PC-9 (cell line): Measurements from ENCODE around the gene TSPEAR. TPM values are rescaled to one million over a fixed set of nuclear protein-coding genes. Genes with fewer than 3 reads are reported as not detected.

Experiments
- BruUV-seq: library from RNA; stranded (reverse); fragments of 400-500 nt; replicated peaks from 2 replicates; lab custom pipeline; 2021; lab: Mats Ljungman, UMichigan
- CTCF ChIA-PET: fragments of 300-600 bp; sonication (Branson Sonifier 250); formaldehyde crosslinking; loops from one replicate; lab custom pipeline; 2022; ENCODE audit warnings: antibody characterized with exemption; lab: Charles Lee
- POLR2A ChIA-PET: fragments of 300-600 bp; sonication (Branson Sonifier 250); formaldehyde crosslinking; loops from one replicate; lab custom pipeline; 2022; ENCODE audit warnings: antibody characterized with exemption; ENCODE audit not compliant: unreplicated experiment; lab: Charles Lee
- DNase-seq, 2 experiments: peaks; one replicate each; pipeline versions ENCODE4 v3.0.0 to v3.0.0-alpha.2; 2015 to 2022; ENCODE audit warnings: mixed read lengths in 1 of 2
- H2AFZ ChIP-seq: fragments of 200-600 bp; sonication (generic); 2 replicates; pipeline ENCODE4 v1.8.1; 2017; ENCODE audit warnings: antibody characterized with exemption
- H3F3A ChIP-seq: fragments of 200-600 bp; sonication (generic); 2 replicates; pipeline ENCODE4 v1.8.1; 2017; ENCODE audit warnings: antibody characterized with exemption, mild to moderate bottlenecking, low read depth; ENCODE audit not compliant: insufficient read depth
- H3K27ac ChIP-seq: fragments of 200-600 bp; sonication (generic); 2 replicates; pipeline ENCODE4 v1.6.1; 2016; ENCODE audit warnings: mixed run types
- H3K27me3 ChIP-seq: fragments of 200-600 bp; sonication (generic); 2 replicates; pipeline ENCODE4 v1.6.1; 2016; ENCODE audit warnings: low read depth, mixed run types; ENCODE audit not compliant: insufficient read depth
- H3K36me3 ChIP-seq: fragments of 200-600 bp; sonication (generic); 2 replicates; pipeline ENCODE4 v1.6.1; 2016; ENCODE audit warnings: low read depth, mixed run types
- H3K4me1 ChIP-seq: fragments of 200-600 bp; sonication (generic); replicated peaks from 2 replicates; pipeline ENCODE4 v1.6.1; 2016; ENCODE audit warnings: mixed run types; ENCODE audit not compliant: insufficient read depth
- H3K4me2 ChIP-seq: fragments of 200-600 bp; sonication (generic); 2 replicates; pipeline ENCODE4 v1.6.1; 2017; ENCODE audit warnings: mixed run types
- H3K4me3 ChIP-seq: fragments of 200-600 bp; sonication (generic); 2 replicates; pipeline ENCODE4 v1.6.1; 2016; ENCODE audit warnings: mixed run types
- H3K79me2 ChIP-seq: fragments of 200-600 bp; sonication (generic); 2 replicates; pipeline ENCODE4 v1.6.1; 2017; ENCODE audit warnings: low read depth, mixed run types
- H3K9me2 ChIP-seq: fragments of 200-600 bp; sonication (generic); 2 replicates; pipeline ENCODE4 v1.8.1; 2017; ENCODE audit warnings: mild to moderate bottlenecking; ENCODE audit not compliant: insufficient read depth
- H3K9me3 ChIP-seq: fragments of 200-600 bp; sonication (generic); 2 replicates; pipeline ENCODE4 v1.8.1; 2016; ENCODE audit warnings: low read depth; ENCODE audit not compliant: insufficient read depth
- H4K20me1 ChIP-seq: fragments of 200-600 bp; sonication (generic); 2 replicates; pipeline ENCODE4 v1.8.1; 2017; ENCODE audit not compliant: insufficient read depth
- EZH2 ChIP-seq: fragments of 200-600 bp; sonication (generic); IDR thresholded peaks from 2 replicates; pipeline ENCODE4 v1.8.0; 2017; ENCODE audit warnings: antibody characterized with exemption, low read depth
- intact Hi-C: fragments of 100-400 bp; cut with micrococcal nuclease; formaldehyde crosslinking; loops from one replicate; pipeline ENCODE4 v1.10.0; 2022; ENCODE audit not compliant: unreplicated experiment
- total RNA-seq: library from RNA; stranded (reverse); gene quantifications from 2 replicates; pipeline ENCODE4 v1.2.3, GENCODE V29; 2021
- TF ChIP-seq, protein P1 (sequence below): fragments of 200-600 bp; sonication (generic); conservative IDR thresholded peaks from 2 replicates; pipeline ENCODE4 v1.6.1; 2017; ENCODE audit warnings: mixed run types, antibody characterized with exemption, mild to moderate bottlenecking, moderate library complexity

Gene TSPEAR
- total RNA-seq, 1 experiment from 2014 or later: not detected

DNA sequence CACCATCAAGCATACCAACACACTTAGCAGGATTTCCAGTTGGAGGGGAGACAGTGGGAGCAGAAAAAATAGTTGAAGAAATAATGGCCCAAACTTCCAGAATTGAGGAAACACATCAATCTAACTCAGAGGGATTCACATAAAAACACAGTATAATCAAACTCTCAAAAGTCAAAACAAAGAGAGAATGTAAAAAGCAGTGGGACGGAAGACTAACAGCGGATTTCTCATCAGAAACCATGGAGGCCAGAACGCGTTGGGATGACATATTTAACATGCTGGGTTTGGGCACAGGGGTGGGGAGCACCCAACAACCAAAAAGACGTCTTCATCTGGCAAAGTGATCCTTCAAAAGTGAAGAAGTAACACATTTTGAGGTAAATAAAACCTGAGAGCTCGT is 91.5 kb downstream of the TSPEAR start:
- Histone ChIP-seq H3K9me3 (peaks cover 4% of the 10 kb centered on the region; the same call in 1 of the 2 replicates), H3K4me1 (no peaks in the 10 kb centered on the region), H4K20me1 (no peaks in the 10 kb centered on the region), H2AFZ (no peak overlapping the region), H3K27ac (no peak overlapping the region), H3F3A (no peaks in the 10 kb centered on the region), H3K36me3 (no peaks in the 10 kb centered on the region), H3K4me3 (no peak overlapping the region), H3K27me3 (peaks cover 23% of the 10 kb centered on the region), H3K4me2 (no peak overlapping the region), H3K9me2 (no peaks in the 10 kb centered on the region), H3K79me2 (no peaks in the 10 kb centered on the region)
- intact Hi-C loops: no loop called here
- no peak for TF ChIP-seq EZH2
- TF ChIP-seq, protein P1, sequence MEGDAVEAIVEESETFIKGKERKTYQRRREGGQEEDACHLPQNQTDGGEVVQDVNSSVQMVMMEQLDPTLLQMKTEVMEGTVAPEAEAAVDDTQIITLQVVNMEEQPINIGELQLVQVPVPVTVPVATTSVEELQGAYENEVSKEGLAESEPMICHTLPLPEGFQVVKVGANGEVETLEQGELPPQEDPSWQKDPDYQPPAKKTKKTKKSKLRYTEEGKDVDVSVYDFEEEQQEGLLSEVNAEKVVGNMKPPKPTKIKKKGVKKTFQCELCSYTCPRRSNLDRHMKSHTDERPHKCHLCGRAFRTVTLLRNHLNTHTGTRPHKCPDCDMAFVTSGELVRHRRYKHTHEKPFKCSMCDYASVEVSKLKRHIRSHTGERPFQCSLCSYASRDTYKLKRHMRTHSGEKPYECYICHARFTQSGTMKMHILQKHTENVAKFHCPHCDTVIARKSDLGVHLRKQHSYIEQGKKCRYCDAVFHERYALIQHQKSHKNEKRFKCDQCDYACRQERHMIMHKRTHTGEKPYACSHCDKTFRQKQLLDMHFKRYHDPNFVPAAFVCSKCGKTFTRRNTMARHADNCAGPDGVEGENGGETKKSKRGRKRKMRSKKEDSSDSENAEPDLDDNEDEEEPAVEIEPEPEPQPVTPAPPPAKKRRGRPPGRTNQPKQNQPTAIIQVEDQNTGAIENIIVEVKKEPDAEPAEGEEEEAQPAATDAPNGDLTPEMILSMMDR: no peak
- BruUV-seq: no TSS peak
- no peak for DNase-seq
- POLR2A ChIA-PET: no interaction called here
- CTCF ChIA-PET: no interaction called here

DNA sequence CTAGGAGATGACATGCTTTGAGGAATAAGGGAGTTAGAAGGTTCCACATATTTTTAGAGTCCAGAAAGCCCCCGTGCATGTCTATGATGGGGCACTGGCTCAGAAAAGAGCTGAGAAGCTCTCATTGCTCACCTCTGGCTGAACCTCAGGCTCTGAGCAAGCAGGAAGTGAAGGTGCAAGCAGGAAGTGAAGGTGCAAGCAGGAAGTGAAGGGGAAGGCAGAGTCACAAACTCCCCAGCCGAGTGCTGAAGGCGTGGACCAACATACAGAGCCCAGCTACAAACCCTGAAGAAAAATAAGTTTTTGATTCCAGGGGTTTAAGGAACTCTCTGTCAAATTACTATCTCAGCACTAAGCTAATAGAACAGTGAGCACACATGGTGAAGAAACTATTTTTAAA is 92.5 kb downstream of the TSPEAR start:
- no peaks in the 10 kb centered on the region for H3K36me3 ChIP-seq
- no peak for DNase-seq
- BruUV-seq: no TSS peak
- no peaks in the 10 kb centered on the region for H3K79me2 ChIP-seq
- peaks cover 32% of the 10 kb centered on the region for H3K27me3 ChIP-seq
- CTCF ChIA-PET: no interaction called here
- no peak overlapping the region for H3K27ac ChIP-seq
- H3K9me3 ChIP-seq: peaks cover 4% of the 10 kb centered on the region; the same call in 1 of the 2 replicates
- no peaks in the 10 kb centered on the region for H3F3A ChIP-seq
- TF ChIP-seq, protein P1: no peak
- TF ChIP-seq EZH2: no peak
- no peak overlapping the region for H3K4me2 ChIP-seq
- no peaks in the 10 kb centered on the region for H3K4me1 ChIP-seq
- H3K9me2 ChIP-seq: no peaks in the 10 kb centered on the region
- POLR2A ChIA-PET: no interaction called here
- no peak overlapping the region for H3K4me3 ChIP-seq
- H4K20me1 ChIP-seq: no peaks in the 10 kb centered on the region
- H2AFZ ChIP-seq: no peak overlapping the region
- intact Hi-C loops: no loop called here

DNA sequence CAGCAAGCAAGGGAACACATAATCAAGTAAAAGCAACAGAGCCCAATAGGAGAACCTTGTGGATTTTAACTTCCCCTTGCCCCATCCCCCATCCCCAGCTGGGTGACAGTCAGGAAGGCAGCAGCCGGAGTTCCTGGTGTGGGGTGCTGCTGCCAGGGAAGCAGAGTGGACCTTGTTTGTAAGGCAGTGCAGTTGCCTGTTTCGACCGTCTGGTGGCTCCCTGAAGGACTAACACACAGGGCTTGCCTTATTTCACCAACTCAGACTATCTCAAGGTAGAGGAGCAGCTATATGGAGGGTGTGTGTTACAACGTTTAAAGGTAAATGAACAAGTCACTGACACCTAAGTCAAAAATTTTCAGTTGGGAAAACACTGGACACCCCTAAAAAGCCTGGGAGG is 92.9 kb downstream of the TSPEAR start:
- Histone ChIP-seq H3K79me2 (no peaks in the 10 kb centered on the region), H3K9me2 (no peaks in the 10 kb centered on the region), H3K4me1 (no peaks in the 10 kb centered on the region), H3K27me3 (peaks cover 34% of the 10 kb centered on the region), H3K9me3 (peaks cover 2% of the 10 kb centered on the region; the same call in 1 of the 2 replicates), H3K27ac (no peak overlapping the region), H3K4me3 (no peak overlapping the region), H2AFZ (no peak overlapping the region), H4K20me1 (no peaks in the 10 kb centered on the region), H3F3A (no peaks in the 10 kb centered on the region), H3K4me2 (no peak overlapping the region), H3K36me3 (no peaks in the 10 kb centered on the region)
- ChIA-PET POLR2A (no interaction called here), CTCF (interaction anchor here (0.5 kb wide), 1 partner anchor 176 kb away, joined by 4 read pairs; no protein-coding TSS in a partner anchor)
- no TSS peak for BruUV-seq
- TF ChIP-seq, protein P1: no peak; the same call in 1 of the 2 replicates
- no peak for TF ChIP-seq EZH2
- intact Hi-C loops: no loop called here
- no peak for DNase-seq
